ENCODE measurements around the gene SLC30A5. TPM values are rescaled to one million over a fixed set of nuclear protein-coding genes. Genes with fewer than 3 reads are reported as not detected.

Gene SLC30A5
- total RNA-seq, 2 donors from 2014 or later, result 30.3 to 35.0 TPM

DNA sequence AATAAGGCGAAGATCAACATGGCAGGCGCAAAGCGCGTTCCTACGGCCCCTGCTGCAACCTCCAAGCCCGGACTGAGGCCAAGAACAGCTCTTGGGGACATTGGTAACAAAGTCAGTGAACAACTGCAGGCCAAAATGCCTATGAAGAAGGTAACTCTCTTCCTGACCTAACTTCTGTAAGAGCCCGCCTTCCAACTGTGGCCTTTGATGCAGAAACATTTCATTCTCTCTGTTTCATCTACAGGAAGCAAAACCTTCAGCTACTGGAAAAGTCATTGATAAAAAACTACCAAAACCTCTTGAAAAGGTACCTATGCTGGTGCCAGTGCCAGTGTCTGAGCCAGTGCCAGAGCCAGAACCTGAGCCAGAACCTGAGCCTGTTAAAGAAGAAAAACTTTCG, 74.1 kb downstream of the SLC30A5 start:
- H3K27ac ChIP-seq, result no peak overlapping the region
- intact Hi-C loops (cut with DNase I), result no loop called here

DNA sequence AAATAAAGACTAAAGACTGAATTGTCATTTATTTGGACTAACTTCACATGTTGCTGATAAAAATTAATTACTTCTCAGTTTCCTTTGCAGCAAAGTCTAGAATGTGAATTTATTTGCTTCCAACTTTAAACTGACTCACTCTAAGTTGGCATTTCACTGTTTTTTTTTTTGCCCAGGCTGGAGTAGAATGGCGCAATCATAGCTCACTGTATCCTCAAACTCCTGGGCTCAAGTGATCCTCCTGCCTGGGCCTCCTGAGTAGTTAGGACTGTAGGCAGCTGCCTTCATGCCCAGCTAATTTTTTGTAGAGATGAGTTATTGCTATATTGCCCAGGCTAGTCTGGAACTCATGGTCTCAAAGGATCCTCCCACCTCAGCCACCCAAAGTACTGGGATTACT, 76.7 kb downstream of the SLC30A5 start:
- Histone ChIP-seq H3K27ac (no peak overlapping the region), H3K9me3 (no peaks in the 10 kb centered on the region), H3K27me3 (no peaks in the 10 kb centered on the region), H3K4me3 (no peak overlapping the region), H3K4me1 (peaks cover 15% of the 10 kb centered on the region), H3K36me3 (replicated peaks in 1 of 2; ENCODE audit: insufficient read depth in 1 of 2, low read depth in 2 of 2) (no peaks in the 10 kb centered on the region)
- WGBS, 2 donors, result 100% methylated on average over 1 of the region's 1 CpG
- no peak for ATAC-seq
- DNase-seq, result no peak
- intact Hi-C loops (cut with DNase I), result no loop called here
- TF ChIP-seq, protein P1, sequence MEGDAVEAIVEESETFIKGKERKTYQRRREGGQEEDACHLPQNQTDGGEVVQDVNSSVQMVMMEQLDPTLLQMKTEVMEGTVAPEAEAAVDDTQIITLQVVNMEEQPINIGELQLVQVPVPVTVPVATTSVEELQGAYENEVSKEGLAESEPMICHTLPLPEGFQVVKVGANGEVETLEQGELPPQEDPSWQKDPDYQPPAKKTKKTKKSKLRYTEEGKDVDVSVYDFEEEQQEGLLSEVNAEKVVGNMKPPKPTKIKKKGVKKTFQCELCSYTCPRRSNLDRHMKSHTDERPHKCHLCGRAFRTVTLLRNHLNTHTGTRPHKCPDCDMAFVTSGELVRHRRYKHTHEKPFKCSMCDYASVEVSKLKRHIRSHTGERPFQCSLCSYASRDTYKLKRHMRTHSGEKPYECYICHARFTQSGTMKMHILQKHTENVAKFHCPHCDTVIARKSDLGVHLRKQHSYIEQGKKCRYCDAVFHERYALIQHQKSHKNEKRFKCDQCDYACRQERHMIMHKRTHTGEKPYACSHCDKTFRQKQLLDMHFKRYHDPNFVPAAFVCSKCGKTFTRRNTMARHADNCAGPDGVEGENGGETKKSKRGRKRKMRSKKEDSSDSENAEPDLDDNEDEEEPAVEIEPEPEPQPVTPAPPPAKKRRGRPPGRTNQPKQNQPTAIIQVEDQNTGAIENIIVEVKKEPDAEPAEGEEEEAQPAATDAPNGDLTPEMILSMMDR (IDR thresholded peaks at IDR 0.05), result no peak
- no peak for TF ChIP-seq POLR2A (IDR thresholded peaks at IDR 0.05)

More for the DNA sequence above, 74.1 kb downstream of the SLC30A5 start:
- 32 to 37% methylated on average over 7 to 8 of the region's 8 CpGs for WGBS, 2 donors
- ATAC-seq, result no peak
- peaks cover 15% of the 10 kb centered on the region for H3K4me1 ChIP-seq
- TF ChIP-seq, protein P1 (IDR thresholded peaks at IDR 0.05), result no peak
- TF ChIP-seq POLR2A (IDR thresholded peaks at IDR 0.05), result no peak
- H3K27me3 ChIP-seq, result no peaks in the 10 kb centered on the region
- H3K4me3 ChIP-seq, result no peak overlapping the region
- DNase-seq, result no peak
- no peaks in the 10 kb centered on the region for H3K9me3 ChIP-seq
- H3K36me3 ChIP-seq (replicated peaks in 1 of 2; ENCODE audit: insufficient read depth in 1 of 2, low read depth in 2 of 2), result no peaks in the 10 kb centered on the region

DNA sequence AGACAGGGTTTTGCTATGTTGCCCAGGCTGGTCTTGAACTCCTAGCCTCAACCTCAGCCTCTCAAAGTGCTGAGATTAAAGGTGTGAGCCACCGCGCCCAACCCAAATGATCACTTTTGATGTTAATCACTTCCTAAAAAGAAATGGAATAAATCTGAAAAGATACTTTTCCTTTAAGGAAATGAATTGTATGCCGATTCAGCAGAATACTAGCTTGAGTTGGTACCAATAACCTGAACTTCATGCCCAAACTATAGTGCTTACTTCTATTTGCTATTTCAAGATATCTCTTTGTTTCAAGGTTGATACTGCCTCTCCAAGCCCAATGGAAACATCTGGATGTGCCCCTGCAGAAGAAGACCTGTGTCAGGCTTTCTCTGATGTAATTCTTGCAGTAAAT, 77.2 kb downstream of the SLC30A5 start:
- TF ChIP-seq, protein P1 (IDR thresholded peaks at IDR 0.05), result no peak
- TF ChIP-seq POLR2A (IDR thresholded peaks at IDR 0.05), result no peak
- WGBS, 2 donors, result 88 to 91% methylated on average over 3 of the region's 3 CpGs
- peaks cover 14% of the 10 kb centered on the region for H3K4me1 ChIP-seq
- no peak overlapping the region for H3K4me3 ChIP-seq
- DNase-seq (no peak), ATAC-seq (no peak)
- H3K27ac ChIP-seq, result no peak overlapping the region
- intact Hi-C loops (cut with DNase I), result no loop called here
- H3K36me3 ChIP-seq (replicated peaks in 1 of 2; ENCODE audit: insufficient read depth in 1 of 2, low read depth in 2 of 2), result no peaks in the 10 kb centered on the region
- H3K27me3 ChIP-seq, result no peaks in the 10 kb centered on the region
- no peaks in the 10 kb centered on the region for H3K9me3 ChIP-seq

Small RNA genes within 50 kb of the gene (small RNA-seq; reads per million reads assigned to genes)
- not detected for gene SNORA50D
- gene SUMO2P4, result not detected

Other genes with a start within 250 kb of the SLC30A5 start
- gene CCNB1, start 73.1 kb downstream of the SLC30A5 start, total RNA-seq, result 1 to 10 TPM; 1.6 to 4.9 TPM
- 1 to 10 TPM in 1 of 2 donors, under 1 TPM in 1; 0.33 to 2.6 TPM for gene CENPH, start 95.6 kb downstream of the SLC30A5 start, total RNA-seq
- gene CDK7, start 140.9 kb downstream of the SLC30A5 start, total RNA-seq, result 10 to 100 TPM in 1 of 2 donors, 1 to 10 TPM in 1; 4.0 to 14.5 TPM
- gene CCDC125, start 238.8 kb downstream of the SLC30A5 start, total RNA-seq, result 10 to 100 TPM in 1 of 2 donors, 1 to 10 TPM in 1; 6.7 to 10.2 TPM